GM06990 (cell line): ENCODE data around the gene ZW10.

ENCODE experiments used
- DNase-seq: peaks from one replicate; pipeline ENCODE4 v3.0.0-alpha.2; 2011; ENCODE audit not compliant: insufficient read length; ENCODE audit errors: extremely low read depth
- H3K27me3 ChIP-seq: replicated peaks from 2 replicates; pipeline ENCODE4 v1.6.0; 2011; ENCODE audit warnings: low read length; ENCODE audit not compliant: control insufficient read depth, insufficient read depth
- H3K36me3 ChIP-seq: 2 replicates; pipeline ENCODE4 v1.5.1; 2011; ENCODE audit warnings: low read length; ENCODE audit not compliant: control insufficient read depth, insufficient read depth
- H3K4me3 ChIP-seq: replicated peaks from 2 replicates; pipeline ENCODE4 v1.5.1; 2011; ENCODE audit warnings: low read depth, mild to moderate bottlenecking, control low read depth, low read length
- CTCF ChIP-seq: IDR thresholded peaks from 2 replicates; pipeline ENCODE4 v1.5.1; 2011; ENCODE audit warnings: low read length, control low read depth, mild to moderate bottlenecking, inconsistent platforms; ENCODE audit not compliant: insufficient read depth, poor library complexity, severe bottlenecking

The ZW10 gene

GRCh38 chr11:113752932-113753331 is 20.6 kb downstream of the ZW10 start:
- DNase-seq: no peak
- Histone ChIP-seq H3K4me3 (no peak overlapping the region), H3K36me3 (peaks cover 3% of the 10 kb centered on the region), H3K27me3 (no peaks in the 10 kb centered on the region)
- TF ChIP-seq CTCF: no peak

GRCh38 chr11:113736323-113736722 is 37.2 kb downstream of the ZW10 start:
- no peaks in the 10 kb centered on the region for H3K27me3 ChIP-seq
- no peak for TF ChIP-seq CTCF
- H3K36me3 ChIP-seq: peaks cover 15% of the 10 kb centered on the region
- DNase-seq: no peak
- no peak overlapping the region for H3K4me3 ChIP-seq

- Histone ChIP-seq H3K36me3 (peaks cover 5% of the 10 kb centered on the region), H3K27me3 (no peaks in the 10 kb centered on the region)
- no peak for TF ChIP-seq CTCF
These were observed 41.4 kb downstream of the ZW10 start for GRCh38 chr11:113732092-113732491.

GRCh38 chr11:113730887-113731726 is 42.4 kb downstream of the ZW10 start:
- peak; percentile 23 for TF ChIP-seq CTCF
- no peak for DNase-seq
- Histone ChIP-seq H3K27me3 (no peaks in the 10 kb centered on the region), H3K36me3 (peaks cover 2% of the 10 kb centered on the region), H3K4me3 (no peak overlapping the region)

More at GRCh38 chr11:113732092-113732491, 41.4 kb downstream of the ZW10 start:
- H3K4me3 ChIP-seq: no peak overlapping the region
- DNase-seq: no peak

GRCh38 chr11:113729456-113729855 is 44.0 kb downstream of the ZW10 start:
- TF ChIP-seq CTCF: no peak
- DNase-seq: no peak
- Histone ChIP-seq H3K36me3 (peaks cover 2% of the 10 kb centered on the region), H3K4me3 (no peak overlapping the region), H3K27me3 (no peaks in the 10 kb centered on the region)
